Neural progenitor cell (in vitro differentiated cells): Measurements from ENCODE around the gene INPP5E. TPM values are rescaled to one million over a fixed set of nuclear protein-coding genes. Genes with fewer than 3 reads are reported as not detected.

Source experiments
- DNase-seq: peaks from one replicate; pipeline ENCODE4 v3.0.0-alpha.2; 2016; ENCODE audit warnings: low spot score
- H2AFZ ChIP-seq: fragments of 200-600 bp; sonication (generic); replicated peaks from 2 replicates; pipeline ENCODE4 v1.6.1; 2016; ENCODE audit warnings: antibody characterized with exemption
- H3F3A ChIP-seq: fragments of 200-600 bp; sonication (generic); 2 replicates; pipeline ENCODE4 v1.6.1; 2016; ENCODE audit warnings: antibody characterized with exemption, low read depth
- H3K27ac ChIP-seq: fragments of 200-600 bp; sonication (generic); 2 replicates; pipeline ENCODE4 v1.5.1; 2016; ENCODE audit warnings: mild to moderate bottlenecking
- H3K27me3 ChIP-seq: fragments of 200-600 bp; sonication (generic); 2 replicates; pipeline ENCODE4 v1.6.1; 2016; ENCODE audit warnings: mild to moderate bottlenecking, moderate library complexity
- H3K36me3 ChIP-seq: fragments of 200-600 bp; sonication (generic); 2 replicates; pipeline ENCODE4 v1.5.1; 2016
- H3K4me1 ChIP-seq: fragments of 200-600 bp; sonication (generic); 2 replicates; pipeline ENCODE4 v1.6.1; 2016; ENCODE audit warnings: mixed run types
- H3K4me2 ChIP-seq: fragments of 200-600 bp; sonication (generic); 2 replicates; pipeline ENCODE4 v1.6.1; 2016
- H3K4me3 ChIP-seq: fragments of 200-600 bp; sonication (generic); 2 replicates; pipeline ENCODE4 v1.5.1; 2016
- H3K79me2 ChIP-seq: fragments of 200-600 bp; sonication (generic); 2 replicates; pipeline ENCODE4 v1.6.1; 2016; ENCODE audit warnings: low read depth
- H3K9ac ChIP-seq: fragments of 200-600 bp; sonication (generic); 2 replicates; pipeline ENCODE4 v1.6.1; 2016
- H3K9me3 ChIP-seq: fragments of 200-600 bp; sonication (generic); 2 replicates; pipeline ENCODE4 v1.5.1; 2016; ENCODE audit warnings: low read depth
- H4K20me1 ChIP-seq: fragments of 200-600 bp; sonication (generic); 2 replicates; pipeline ENCODE4 v1.6.1; 2016; ENCODE audit warnings: low read depth
- H3K27ac Mint-ChIP-seq: 3 replicates; pipeline ENCODE4 v1.8.0; 2021; ENCODE audit warnings: mixed read lengths
- H3K27me3 Mint-ChIP-seq: 2 replicates; pipeline ENCODE4 v1.8.0; 2022; ENCODE audit warnings: low read depth, mild to moderate bottlenecking, inconsistent platforms, moderate library complexity, mixed read lengths; ENCODE audit not compliant: insufficient read depth
- H3K36me3 Mint-ChIP-seq: 3 replicates; pipeline ENCODE4 v1.8.0; 2021; ENCODE audit warnings: mixed read lengths
- H3K4me1 Mint-ChIP-seq: 3 replicates; pipeline ENCODE4 v1.8.0; 2021; ENCODE audit warnings: mixed read lengths
- H3K4me3 Mint-ChIP-seq: 3 replicates; pipeline ENCODE4 v1.8.0; 2021; ENCODE audit warnings: mild to moderate bottlenecking, moderate library complexity, mixed read lengths
- H3K9me3 Mint-ChIP-seq: 3 replicates; pipeline ENCODE4 v1.8.0; 2020; ENCODE audit warnings: mixed read lengths
- CTCF ChIP-seq: fragments of 200-600 bp; sonication (generic); IDR thresholded peaks from 2 replicates; pipeline ENCODE4 v1.5.1; 2017; ENCODE audit warnings: antibody characterized with exemption, mild to moderate bottlenecking
- EZH2 ChIP-seq: fragments of 200-600 bp; sonication (generic); IDR thresholded peaks from 2 replicates; pipeline ENCODE4 v1.6.1; 2017; ENCODE audit warnings: antibody characterized with exemption, mild to moderate bottlenecking, moderate library complexity
- EZH2phosphoT487 ChIP-seq: fragments of 200-600 bp; sonication (generic); IDR thresholded peaks from 2 replicates; pipeline ENCODE4 v1.6.1; 2017; ENCODE audit warnings: antibody characterized with exemption
- total RNA-seq: library from RNA; depleted of rRNA; stranded (reverse); fragments of >200 nt; gene quantifications from 2 replicates; pipeline ENCODE4 v1.2.3, GENCODE V29; 2015; ENCODE audit warnings: low replicate concordance

INPP5E gene
- total RNA-seq, 1 donor from 2014 or later, result 8.8 TPM

- Histone ChIP-seq H3K4me2 (no peak overlapping the region), H3K79me2 (peaks cover 31% of the 10 kb centered on the region), H3K9ac (no peak overlapping the region), H3K36me3 (no peaks in the 10 kb centered on the region), H4K20me1 (peaks cover 30% of the 10 kb centered on the region), H3K4me1 (peaks cover 2% of the 10 kb centered on the region), H3K4me3 (no peak overlapping the region), H3K27me3 (no peaks in the 10 kb centered on the region), H3K9me3 (no peaks in the 10 kb centered on the region), H2AFZ (no peak overlapping the region), H3K27ac (no peak overlapping the region), H3F3A (no peaks in the 10 kb centered on the region)
- Mint-ChIP-seq H3K9me3 (no peaks in the 10 kb centered on the region), H3K4me3 (no peak overlapping the region), H3K4me1 (peaks cover 15% of the 10 kb centered on the region), H3K27me3 (peaks cover 4% of the 10 kb centered on the region), H3K36me3 (peaks cover 11% of the 10 kb centered on the region), H3K27ac (no peak overlapping the region)
- TF ChIP-seq EZH2 (no peak), CTCF (no peak), EZH2phosphoT487 (no peak)
- DNase-seq, result no peak
These were observed 7.1 kb downstream of the INPP5E start for GRCh38 chr9:136432591-136432990.

- H3K36me3 Mint-ChIP-seq, result peaks cover 8% of the 10 kb centered on the region
- Histone ChIP-seq H3K4me1 (no peaks in the 10 kb centered on the region), H3K27me3 (no peaks in the 10 kb centered on the region), H3F3A (no peaks in the 10 kb centered on the region), H3K79me2 (peaks cover 24% of the 10 kb centered on the region), H3K4me3 (no peak overlapping the region), H4K20me1 (peaks cover 23% of the 10 kb centered on the region), H2AFZ (no peak overlapping the region), H3K9me3 (no peaks in the 10 kb centered on the region), H3K4me2 (no peak overlapping the region), H3K36me3 (no peaks in the 10 kb centered on the region), H3K9ac (no peak overlapping the region), H3K27ac (no peak overlapping the region)
- H3K27ac Mint-ChIP-seq, result no peak overlapping the region
- peaks cover 3% of the 10 kb centered on the region for H3K27me3 Mint-ChIP-seq
- no peak overlapping the region for H3K4me3 Mint-ChIP-seq
- H3K4me1 Mint-ChIP-seq, result peaks cover 8% of the 10 kb centered on the region
- DNase-seq, result no peak
- TF ChIP-seq CTCF (no peak), EZH2 (no peak), EZH2phosphoT487 (no peak)
- H3K9me3 Mint-ChIP-seq, result no peaks in the 10 kb centered on the region
These were observed 7.8 kb downstream of the INPP5E start for GRCh38 chr9:136431782-136432350.

GRCh38 chr9:136430588-136431234 lies 8.9 kb downstream of the INPP5E start:
- no peaks in the 10 kb centered on the region for H3K4me1 ChIP-seq
- peaks cover under 1% of the 10 kb centered on the region for H3K4me1 Mint-ChIP-seq
- no peak overlapping the region for H3K4me2 ChIP-seq
- H3K27ac Mint-ChIP-seq, result no peak overlapping the region
- no peak overlapping the region for H3K9ac ChIP-seq
- no peak overlapping the region for H3K4me3 ChIP-seq
- no peak for TF ChIP-seq EZH2
- no peak for TF ChIP-seq EZH2phosphoT487
- no peak for TF ChIP-seq CTCF
- H4K20me1 ChIP-seq, result peaks cover 11% of the 10 kb centered on the region
- no peaks in the 10 kb centered on the region for H3K27me3 ChIP-seq
- no peak overlapping the region for H3K27ac ChIP-seq
- no peak overlapping the region for H2AFZ ChIP-seq
- no peaks in the 10 kb centered on the region for H3K36me3 ChIP-seq
- H3K27me3 Mint-ChIP-seq, result peaks cover 4% of the 10 kb centered on the region
- no peak overlapping the region for H3K4me3 Mint-ChIP-seq
- no peaks in the 10 kb centered on the region for H3F3A ChIP-seq
- no peaks in the 10 kb centered on the region for H3K9me3 Mint-ChIP-seq
- no peaks in the 10 kb centered on the region for H3K9me3 ChIP-seq
- peaks cover 3% of the 10 kb centered on the region for H3K36me3 Mint-ChIP-seq
- DNase-seq, result no peak
- H3K79me2 ChIP-seq, result peaks cover 12% of the 10 kb centered on the region
